IMR-90 (cell line): Measurements from ENCODE around the gene GNA14. TPM values are rescaled to one million over a fixed set of nuclear protein-coding genes. Genes with fewer than 3 reads are reported as not detected.

ENCODE experiments used
- ATAC-seq: fragments of 200-7000 bp; cut with Tn5 transposase; 2 replicates; pipeline ENCODE4 v1.9.1; 2020; ENCODE audit warnings: low read depth, mild to moderate bottlenecking, moderate library complexity
- BruUV-seq: library from RNA; stranded (reverse); fragments of 400-500 nt; replicated peaks from 2 replicates; lab custom pipeline; 2021; lab: Mats Ljungman, UMichigan
- CTCF ChIA-PET: fragments of 300-600 bp; formaldehyde crosslinking; extraction: SDS; loops from one replicate; lab custom pipeline; 2021; ENCODE audit warnings: antibody characterized with exemption; lab: Yijun Ruan, JAX
- POLR2A ChIA-PET: fragments of 300-600 bp; sonication (Branson Sonifier 250); formaldehyde crosslinking; loops from one replicate; lab custom pipeline; 2022; ENCODE audit warnings: antibody characterized with exemption; ENCODE audit not compliant: unreplicated experiment; lab: Charles Lee
- DNase-seq: peaks from one replicate; pipeline ENCODE4 v3.0.0; 2013
- H2AFZ ChIP-seq: replicated peaks from 2 replicates; pipeline ENCODE3; 2013; ENCODE audit warnings: low read length, mild to moderate bottlenecking; ENCODE audit not compliant: poor library complexity
- H2AK5ac ChIP-seq: 2 replicates; pipeline ENCODE4 v1.6.1; 2013; ENCODE audit warnings: low read depth, low read length, inconsistent platforms
- H2AK9ac ChIP-seq: replicated peaks from 2 replicates; pipeline ENCODE3; 2013; ENCODE audit warnings: mild to moderate bottlenecking, low read depth, low read length, moderate library complexity; ENCODE audit not compliant: poor library complexity
- H2BK120ac ChIP-seq: 2 replicates; pipeline ENCODE4 v1.6.1; 2013; ENCODE audit warnings: low read depth, low read length, inconsistent platforms
- H2BK15ac ChIP-seq: 3 replicates; pipeline ENCODE4 v1.6.1; 2013; ENCODE audit warnings: low read depth, low read length, inconsistent platforms
- H2BK20ac ChIP-seq: 2 replicates; pipeline ENCODE4 v1.6.1; 2013; ENCODE audit warnings: low read depth, mild to moderate bottlenecking, inconsistent platforms, low read length, moderate library complexity
- H2BK5ac ChIP-seq: 2 replicates; pipeline ENCODE4 v1.6.1; 2013; ENCODE audit warnings: mild to moderate bottlenecking, low read depth, low read length, inconsistent platforms; ENCODE audit not compliant: poor library complexity, severe bottlenecking
- H3K14ac ChIP-seq: replicated peaks from 2 replicates; pipeline ENCODE4 v1.6.1; 2013; ENCODE audit warnings: low read depth, low read length, inconsistent platforms
- H3K18ac ChIP-seq: 2 replicates; pipeline ENCODE4 v1.6.1; 2013; ENCODE audit warnings: low read depth, low read length, control low read depth
- H3K23ac ChIP-seq: 2 replicates; pipeline ENCODE4 v1.6.1; 2013; ENCODE audit warnings: low read depth, low read length, inconsistent platforms
- H3K27ac ChIP-seq: 2 replicates; pipeline ENCODE4 v1.5.1; 2013; ENCODE audit warnings: mild to moderate bottlenecking, control low read depth, low read length; ENCODE audit not compliant: insufficient read depth
- H3K27me3 ChIP-seq: 2 replicates; pipeline ENCODE4 v1.6.1; 2013; ENCODE audit warnings: low read length; ENCODE audit not compliant: control insufficient read depth, insufficient read depth
- H3K36me3 ChIP-seq: 2 replicates; pipeline ENCODE4 v1.6.1; 2013; ENCODE audit warnings: low read length, mixed read lengths; ENCODE audit not compliant: control insufficient read depth, insufficient read depth
- H3K4ac ChIP-seq: 2 replicates; pipeline ENCODE4 v1.6.1; 2013; ENCODE audit warnings: low read depth, low read length, inconsistent platforms
- H3K4me1 ChIP-seq: 2 replicates; pipeline ENCODE4 v1.6.1; 2013; ENCODE audit warnings: low read length, mixed read lengths; ENCODE audit not compliant: control insufficient read depth, insufficient read depth
- H3K4me2 ChIP-seq: 2 replicates; pipeline ENCODE4 v1.6.1; 2013; ENCODE audit warnings: low read depth, mild to moderate bottlenecking, control low read depth, low read length, moderate library complexity
- H3K4me3 ChIP-seq: 2 replicates; pipeline ENCODE4 v1.5.1; 2013; ENCODE audit warnings: low read depth, mild to moderate bottlenecking, control low read depth, low read length, moderate library complexity; ENCODE audit not compliant: insufficient read depth
- H3K56ac ChIP-seq: 2 replicates; pipeline ENCODE4 v1.6.1; 2013; ENCODE audit warnings: low read length, inconsistent platforms; ENCODE audit not compliant: insufficient read depth; ENCODE audit errors: extremely low read depth
- H3K79me1 ChIP-seq, 2 experiments: 2 replicates each; pipeline ENCODE4 v1.6.1; 2013; ENCODE audit warnings: low read length in 2 of 2, inconsistent platforms in 1 of 2, low read depth in 1 of 2
- H3K9ac ChIP-seq: 2 replicates; pipeline ENCODE4 v1.6.1; 2013; ENCODE audit warnings: low read depth, low read length, control low read depth
- H3K9me1 ChIP-seq: 2 replicates; pipeline ENCODE4 v1.6.1; 2013; ENCODE audit warnings: low read length, inconsistent platforms; ENCODE audit not compliant: insufficient read depth
- H3K9me3 ChIP-seq: 2 replicates; pipeline ENCODE4 v1.6.1; 2013; ENCODE audit warnings: low read length; ENCODE audit not compliant: control insufficient read depth, insufficient read depth
- H4K20me1 ChIP-seq: 2 replicates; pipeline ENCODE4 v1.6.1; 2013; ENCODE audit warnings: low read length, inconsistent platforms; ENCODE audit not compliant: insufficient read depth
- H4K5ac ChIP-seq: 2 replicates; pipeline ENCODE4 v1.6.1; 2013; ENCODE audit warnings: mild to moderate bottlenecking, low read depth, low read length, control low read depth
- H4K8ac ChIP-seq, 2 experiments: 2 replicates each; pipeline ENCODE4 v1.6.1; 2013; ENCODE audit warnings: low read depth in 2 of 2, low read length in 2 of 2, control low read depth in 1 of 2, inconsistent platforms in 1 of 2
- H4K91ac ChIP-seq: 2 replicates; pipeline ENCODE4 v1.6.1; 2013; ENCODE audit warnings: low read depth, low read length, inconsistent platforms; ENCODE audit not compliant: insufficient read depth
- CEBPB ChIP-seq: IDR thresholded peaks from 2 replicates; pipeline ENCODE4 v1.6.1; 2012; ENCODE audit warnings: low read depth, low read length, improper control_type of control experiment
- CTCF ChIP-seq: conservative IDR thresholded peaks from 2 replicates; pipeline ENCODE4 v1.5.1; 2012; ENCODE audit warnings: mild to moderate bottlenecking, low read depth, low read length, improper control_type of control experiment
- ELK1 ChIP-seq: fragments of 150-350 bp; IDR thresholded peaks from 2 replicates; pipeline ENCODE4 v1.6.1; 2016; ENCODE audit warnings: low read depth, mild to moderate bottlenecking, low read length, moderate library complexity, borderline replicate concordance
- MAFK ChIP-seq: IDR thresholded peaks from 2 replicates; pipeline ENCODE4 v1.6.1; 2012; ENCODE audit warnings: low read depth, low read length, improper control_type of control experiment
- MAZ ChIP-seq: IDR thresholded peaks from 2 replicates; pipeline ENCODE4 v1.6.1; 2012; ENCODE audit warnings: low read depth, mild to moderate bottlenecking, low read length, improper control_type of control experiment, moderate library complexity, borderline replicate concordance
- MXI1 ChIP-seq: IDR thresholded peaks from 2 replicates; pipeline ENCODE4 v1.6.1; 2012; ENCODE audit warnings: low read depth, mild to moderate bottlenecking, low read length, moderate library complexity, borderline replicate concordance
- NFE2L2 ChIP-seq: fragments of 150-350 bp; IDR thresholded peaks from 2 replicates; pipeline ENCODE4 v1.6.1; 2016; ENCODE audit warnings: low read depth, mild to moderate bottlenecking, low read length
- POLR2A ChIP-seq: IDR thresholded peaks from 2 replicates; pipeline ENCODE4 v1.6.1; 2012; ENCODE audit warnings: mild to moderate bottlenecking, low read depth, low read length
- USF2 ChIP-seq: fragments of 150-350 bp; IDR thresholded peaks from 2 replicates; pipeline ENCODE4 v1.6.1; 2017; ENCODE audit warnings: mild to moderate bottlenecking, antibody characterized with exemption, low read length, low read depth
- WGBS, 2 experiments: methylation state at CpG; one replicate each; pipeline versions ENCODE4 v1.1.5 to v1.1.7; 2013; ENCODE audit warnings: missing lambda C conversion rate in 2 of 2; ENCODE audit not compliant: insufficient read length in 1 of 2; ENCODE audit errors: extremely low coverage in 2 of 2; 5-methylcytosine and 5-hydroxymethylcytosine counted together
- dilution Hi-C: fragments of 300-500 bp; cut with HindIII; formaldehyde crosslinking; loops from one replicate; pipeline ENCODE4 v1.14.3; 2018; ENCODE audit warnings: low sequenced_read_pairs; ENCODE audit not compliant: unreplicated experiment
- in situ Hi-C: fragments of 300-500 bp; cut with MboI; formaldehyde crosslinking; loops from 3 replicates; pipeline ENCODE4 v1.14.3; 2019; ENCODE audit warnings: low sequenced_read_pairs, inconsistent platforms, mixed read lengths
- intact Hi-C: fragments of 100-400 bp; cut with micrococcal nuclease; formaldehyde crosslinking; loops from 2 replicates; pipeline ENCODE4 v1.10.0; 2022
- polyA plus RNA-seq, 3 experiments: library from polyadenylated mRNA; depleted of rRNA; stranded (reverse); fragments of >200 nt; gene quantifications; 2 replicates each; pipeline ENCODE4 v1.2.3, GENCODE V29; 2012; ENCODE audit warnings: low replicate concordance in 1 of 3
- total RNA-seq: library from RNA; depleted of rRNA; stranded (reverse); fragments of >200 nt; gene quantifications from 2 replicates; pipeline ENCODE4 v1.2.3, GENCODE V29; 2012

GNA14 gene
- total and polyA plus RNA-seq, 2 of the 4 experiments (the other 2 are of a cell fraction) = under 0.01 to 0.03 TPM

GRCh38 chr9:77532607-77533006, 115.5 kb downstream of the GNA14 start:
- Histone ChIP-seq H3K27ac (no peak overlapping the region), H2BK120ac (no peak overlapping the region), H3K14ac (no peak overlapping the region), H2AFZ (no peak overlapping the region), H3K4me2 (no peak overlapping the region), H2BK5ac (no peak overlapping the region), H4K91ac (no peak overlapping the region), H3K4me1 (no peaks in the 10 kb centered on the region), H3K27me3 (no peaks in the 10 kb centered on the region), H3K18ac (no peak overlapping the region), H3K36me3 (no peaks in the 10 kb centered on the region), H3K56ac (no peak overlapping the region), H4K20me1 (no peaks in the 10 kb centered on the region), H3K23ac (no peak overlapping the region), H2AK9ac (no peak overlapping the region), H3K9ac (no peak overlapping the region), H2AK5ac (no peak overlapping the region), H3K79me1 (no peaks in the 10 kb centered on the region), H3K4ac (no peak overlapping the region), H3K9me3 (no peaks in the 10 kb centered on the region), H3K9me1 (no peaks in the 10 kb centered on the region), H3K4me3 (no peak overlapping the region), H4K8ac (no peak overlapping the region), H2BK15ac (no peak overlapping the region), H4K5ac (no peak overlapping the region), H2BK20ac (no peak overlapping the region)
- ATAC-seq = no peak
- TF ChIP-seq MAFK = no peak
- no peak for TF ChIP-seq USF2
- no peak for TF ChIP-seq MXI1
- TF ChIP-seq CTCF = no peak
- no peak for TF ChIP-seq ELK1
- TF ChIP-seq CEBPB = no peak
- no peak for TF ChIP-seq POLR2A
- no peak for TF ChIP-seq MAZ
- no peak for TF ChIP-seq NFE2L2
- ChIA-PET CTCF (no interaction called here), POLR2A (no interaction called here)
- DNase-seq = no peak
- intact Hi-C loops (no loop called here), in situ Hi-C loops (no loop called here), dilution Hi-C loops (no loop called here)
- no TSS peak for BruUV-seq
- WGBS, 2 experiments = no CpG with 5 or more reads among the region's 5 CpGs
